PFSK-1 (cell line): ENCODE measurements around the gene RAD51B.

Experiments used
- FOXP2 ChIP-seq: optimal IDR thresholded peaks from 2 replicates; pipeline ENCODE3; 2011; ENCODE audit warnings: borderline replicate concordance, control low read depth, inconsistent platforms; ENCODE audit not compliant: insufficient read depth; ENCODE audit errors: extremely low read length, extremely low read depth
- POLR2AphosphoS5 ChIP-seq: IDR thresholded peaks from 2 replicates; pipeline ENCODE4 v1.6.1; 2012; ENCODE audit warnings: low read depth, mild to moderate bottlenecking, control low read depth, low read length, moderate library complexity
- REST ChIP-seq, 2 experiments: IDR thresholded peaks; 2 replicates each; pipeline versions ENCODE4 v1.6.1 to v1.8.0; 2011 to 2012; ENCODE audit warnings: low read depth in 2 of 2, low read length in 2 of 2, control low read depth in 1 of 2, inconsistent platforms in 1 of 2, mild to moderate bottlenecking in 1 of 2, moderate library complexity in 1 of 2; ENCODE audit not compliant: insufficient read depth in 1 of 2
- SIN3A ChIP-seq: IDR thresholded peaks from 2 replicates; pipeline ENCODE4 v1.6.1; 2012; ENCODE audit warnings: mild to moderate bottlenecking, low read length, moderate library complexity, borderline replicate concordance; ENCODE audit not compliant: insufficient read depth
- TAF1 ChIP-seq: IDR thresholded peaks from 2 replicates; pipeline ENCODE4 v1.6.1; 2012; ENCODE audit warnings: low read length, control low read depth, borderline replicate concordance; ENCODE audit not compliant: insufficient read depth

The RAD51B gene

GRCh38 chr14:68309616-68310015 lies 490.0 kb downstream of the RAD51B start:
- TF ChIP-seq REST (IDR thresholded peaks at IDR 0.05; ENCODE audit: insufficient read depth in 1 of 2, low read depth in 2 of 2, low read length in 2 of 2), result no peak
- TF ChIP-seq TAF1, result no peak
- TF ChIP-seq SIN3A, result no peak
- TF ChIP-seq FOXP2, result no peak
- TF ChIP-seq POLR2AphosphoS5, result no peak

GRCh38 chr14:68312300-68312699 lies 492.7 kb downstream of the RAD51B start:
- TF ChIP-seq POLR2AphosphoS5, result no peak
- no peak for TF ChIP-seq REST (IDR thresholded peaks at IDR 0.05; ENCODE audit: insufficient read depth in 1 of 2, low read depth in 2 of 2, low read length in 2 of 2)
- TF ChIP-seq TAF1, result no peak
- TF ChIP-seq SIN3A, result no peak
- no peak for TF ChIP-seq FOXP2

- TF ChIP-seq SIN3A (no peak), FOXP2 (no peak), POLR2AphosphoS5 (no peak), REST (IDR thresholded peaks at IDR 0.05; ENCODE audit: insufficient read depth in 1 of 2, low read depth in 2 of 2, low read length in 2 of 2) (no peak), TAF1 (no peak)
Observed at GRCh38 chr14:68312884-68313610, 493.5 kb downstream of the RAD51B start.

GRCh38 chr14:68314642-68315041 lies 495.1 kb downstream of the RAD51B start:
- no peak for TF ChIP-seq FOXP2
- TF ChIP-seq REST (IDR thresholded peaks at IDR 0.05; ENCODE audit: insufficient read depth in 1 of 2, low read depth in 2 of 2, low read length in 2 of 2), result no peak
- no peak for TF ChIP-seq SIN3A
- no peak for TF ChIP-seq POLR2AphosphoS5
- no peak for TF ChIP-seq TAF1

GRCh38 chr14:68315081-68315480 lies 495.5 kb downstream of the RAD51B start:
- TF ChIP-seq SIN3A (no peak), TAF1 (no peak), FOXP2 (no peak)
